HEK293T (cell line): Measurements from ENCODE around the gene ANKRD17.

Experiments
- BHLHE40 ChIP-seq: fragments of 450-650 bp; IDR thresholded peaks from 2 replicates; pipeline ENCODE4 v1.6.1; 2016; ENCODE audit warnings: mild to moderate bottlenecking, moderate library complexity, borderline replicate concordance
- CTBP1 ChIP-seq: fragments of 450-650 bp; IDR thresholded peaks from 2 replicates; pipeline ENCODE4 v1.6.1; 2016; ENCODE audit warnings: borderline replicate concordance
- ELF4 ChIP-seq: fragments of 450-650 bp; IDR thresholded peaks from 2 replicates; pipeline ENCODE4 v1.6.1; 2017; ENCODE audit warnings: antibody characterized with exemption
- NFRKB ChIP-seq: fragments of 450-650 bp; IDR thresholded peaks from 2 replicates; pipeline ENCODE4 v1.6.1; 2016; ENCODE audit warnings: mild to moderate bottlenecking, moderate library complexity
- SP1 ChIP-seq: fragments of 450-650 bp; IDR thresholded peaks from 2 replicates; pipeline ENCODE4 v1.6.1; 2017
- SUZ12 ChIP-seq: fragments of 450-650 bp; IDR thresholded peaks from 2 replicates; pipeline ENCODE4 v1.6.1; 2016; ENCODE audit warnings: mild to moderate bottlenecking
- ZNF384 ChIP-seq: fragments of 450-650 bp; IDR thresholded peaks from 2 replicates; pipeline ENCODE4 v1.6.1; 2016
- TF ChIP-seq, protein P1 (sequence below): fragments of 450-650 bp; IDR thresholded peaks from 2 replicates; pipeline ENCODE4 v1.6.1; 2016

DNA sequence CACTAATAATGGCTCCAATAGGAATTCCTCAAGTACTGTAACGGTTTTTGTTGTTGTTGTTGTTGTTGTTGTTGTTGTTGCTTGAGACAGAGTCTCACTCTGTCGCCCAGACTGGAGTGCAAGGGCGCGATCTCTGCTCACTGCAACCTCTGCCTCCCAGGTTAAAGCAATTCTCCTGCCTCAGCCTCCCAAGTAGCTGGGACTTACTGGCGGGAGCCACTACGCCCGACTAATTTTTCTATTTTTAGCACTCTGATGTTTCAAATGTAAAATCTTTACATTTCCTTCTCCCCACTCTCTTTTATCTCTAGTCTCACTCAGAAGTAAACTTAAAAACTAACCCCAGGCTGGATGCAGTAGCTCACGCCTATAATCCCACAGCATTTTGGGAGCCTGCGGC, 8.0 kb downstream of the ANKRD17 start:
- no peak for TF ChIP-seq ZNF384
- TF ChIP-seq NFRKB = no peak
- no peak for TF ChIP-seq SUZ12
- TF ChIP-seq SP1 = no peak
- TF ChIP-seq, protein P1, sequence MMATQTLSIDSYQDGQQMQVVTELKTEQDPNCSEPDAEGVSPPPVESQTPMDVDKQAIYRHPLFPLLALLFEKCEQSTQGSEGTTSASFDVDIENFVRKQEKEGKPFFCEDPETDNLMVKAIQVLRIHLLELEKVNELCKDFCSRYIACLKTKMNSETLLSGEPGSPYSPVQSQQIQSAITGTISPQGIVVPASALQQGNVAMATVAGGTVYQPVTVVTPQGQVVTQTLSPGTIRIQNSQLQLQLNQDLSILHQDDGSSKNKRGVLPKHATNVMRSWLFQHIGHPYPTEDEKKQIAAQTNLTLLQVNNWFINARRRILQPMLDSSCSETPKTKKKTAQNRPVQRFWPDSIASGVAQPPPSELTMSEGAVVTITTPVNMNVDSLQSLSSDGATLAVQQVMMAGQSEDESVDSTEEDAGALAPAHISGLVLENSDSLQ = no peak
- TF ChIP-seq CTBP1 = no peak
- TF ChIP-seq ELF4 = no peak
- no peak for TF ChIP-seq BHLHE40
